HG03025 (cell line): Measurements from ENCODE around the gene SYF2.
"Not testable (repeated sequence)": the region's sequence is repeated elsewhere in the genome, so short reads cannot be mapped to it uniquely, and the experiment has no call there.

Source experiments
- ATAC-seq: cut with Tn5 transposase; IDR thresholded peaks from one replicate; pipeline ENCODE4 v1.9.1; 2021; ENCODE audit warnings: mild to moderate bottlenecking, moderate library complexity; ENCODE audit not compliant: unreplicated experiment, low FRiP score

The SYF2 gene

DNA sequence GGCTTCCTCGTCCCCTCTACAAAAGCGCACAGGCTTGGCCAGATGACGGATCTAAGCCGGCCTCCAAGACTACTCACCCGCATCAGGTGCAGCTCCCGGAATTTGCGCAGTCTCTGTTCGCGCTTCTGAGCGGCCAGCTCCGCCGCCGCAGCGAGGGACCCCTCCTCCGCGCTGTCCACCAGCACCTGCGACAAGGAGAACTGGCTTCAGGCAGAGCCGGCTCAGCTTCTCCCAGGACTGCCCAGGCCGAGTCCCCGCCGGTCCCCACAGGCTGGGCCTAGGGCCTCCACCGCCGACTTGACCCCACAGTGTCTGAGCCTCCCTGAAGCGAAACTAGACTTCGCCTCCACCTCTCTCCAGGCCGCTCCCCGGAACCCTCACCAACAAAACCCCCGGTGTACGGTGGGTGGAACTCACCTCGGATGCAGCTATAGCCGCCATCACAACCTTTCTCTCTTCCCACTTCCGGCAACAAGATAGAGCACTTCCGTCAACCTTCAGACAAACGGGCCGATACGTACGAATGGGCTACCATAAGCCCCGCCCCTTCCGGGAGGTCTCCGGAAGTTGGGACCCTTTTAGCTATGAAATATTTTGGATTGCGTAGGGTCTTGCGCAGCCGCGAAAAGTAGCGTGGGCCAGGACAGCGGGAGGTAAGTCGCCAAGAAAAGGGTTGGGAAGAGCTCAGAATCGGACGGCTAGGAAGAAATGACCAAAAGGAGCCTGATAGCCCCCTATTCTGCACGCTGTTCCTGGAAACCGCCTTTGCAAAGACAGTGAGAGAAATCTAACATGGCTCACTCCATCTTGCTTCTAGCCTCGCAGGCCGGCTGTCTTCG lies at the start of gene SYF2:
TSS of gene SYF2 (minus strand) at position 476 of the 839 bp plus-strand sequence. CDS start at position 441, 35 bp downstream.
- peak; percentile 72 for ATAC-seq

DNA sequence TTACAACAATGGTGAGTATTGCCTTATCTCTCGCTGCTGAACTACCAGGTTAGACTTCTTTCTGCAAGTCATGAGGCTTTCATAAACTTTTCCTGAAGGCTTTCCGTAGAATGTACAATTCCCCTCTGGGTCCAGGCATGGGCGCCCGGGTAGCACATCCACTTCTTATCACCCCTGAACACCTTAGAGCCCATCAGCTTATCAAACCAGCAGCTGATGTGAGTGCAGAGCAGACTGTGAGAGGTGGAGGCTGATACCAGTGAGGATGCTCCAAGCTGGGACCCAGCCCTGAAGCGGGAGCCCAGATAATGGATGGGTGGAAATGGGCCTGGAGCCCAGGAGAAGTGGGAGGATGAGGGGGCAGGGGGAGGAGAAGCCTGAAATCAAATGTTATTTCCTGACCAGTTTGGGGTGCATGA lies 47.4 kb upstream of the SYF2 start:
- not testable (repeated sequence) for ATAC-seq

DNA sequence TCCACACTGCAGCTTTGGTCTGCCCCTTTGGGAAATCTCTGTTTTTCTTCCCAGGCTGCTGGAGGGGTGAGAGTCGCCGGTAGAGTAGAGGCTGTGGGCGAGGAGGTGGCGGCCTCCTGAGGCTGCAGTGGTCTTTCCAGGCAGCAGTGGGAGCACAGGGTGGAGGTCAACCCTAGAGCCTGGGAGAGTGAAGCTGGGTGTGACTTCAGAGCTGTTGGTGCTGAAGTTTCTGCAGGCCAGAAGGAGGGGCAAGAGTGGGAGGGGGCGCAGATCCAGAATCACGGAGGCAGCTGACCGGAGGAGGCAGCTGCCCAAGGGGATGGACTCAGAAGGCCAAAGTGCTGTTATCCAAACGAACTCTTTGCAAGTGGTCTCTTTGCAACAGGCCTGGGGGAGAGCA lies 46.5 kb upstream of the SYF2 start:
- not testable (repeated sequence) for ATAC-seq

DNA sequence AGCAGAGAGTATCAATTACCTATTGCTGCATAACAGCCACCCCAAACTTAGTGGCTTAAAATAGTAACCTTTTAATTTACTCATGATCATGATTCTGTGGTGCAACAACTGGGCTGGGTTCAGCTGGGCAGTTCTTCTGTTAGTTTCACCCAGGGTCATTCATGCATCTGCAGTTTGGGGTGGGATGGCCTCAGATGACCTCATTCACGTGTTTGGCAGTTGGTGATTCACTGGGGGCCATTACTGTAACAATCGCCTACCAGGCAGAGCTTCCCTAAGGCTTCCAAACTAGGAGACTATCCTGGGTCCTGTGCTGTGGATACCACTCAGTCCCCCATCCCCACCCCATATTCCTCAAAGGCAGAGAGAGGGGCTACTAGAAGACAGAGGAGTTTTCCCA lies 46.1 kb upstream of the SYF2 start:
- not testable (repeated sequence) for ATAC-seq

DNA sequence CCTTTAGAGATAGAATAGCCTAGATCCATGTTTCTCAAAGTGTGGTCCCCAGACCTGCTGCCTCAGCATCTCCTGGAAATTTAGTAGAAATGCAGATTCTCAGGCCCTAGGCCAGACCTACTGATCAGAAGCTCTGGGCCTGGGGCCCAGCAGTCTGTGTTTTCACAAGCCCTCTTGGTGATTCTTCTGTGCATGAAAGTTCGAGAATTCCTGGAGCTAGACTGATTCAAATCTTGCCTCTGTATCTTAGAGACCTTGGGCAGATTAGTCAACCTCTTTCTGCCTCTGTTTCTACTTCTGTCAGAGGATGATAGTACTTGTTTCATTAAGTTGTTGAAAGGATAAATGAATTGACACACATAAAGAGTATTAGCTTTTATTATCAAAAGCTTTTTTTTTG lies 45.0 kb upstream of the SYF2 start:
- not testable (repeated sequence) for ATAC-seq

DNA sequence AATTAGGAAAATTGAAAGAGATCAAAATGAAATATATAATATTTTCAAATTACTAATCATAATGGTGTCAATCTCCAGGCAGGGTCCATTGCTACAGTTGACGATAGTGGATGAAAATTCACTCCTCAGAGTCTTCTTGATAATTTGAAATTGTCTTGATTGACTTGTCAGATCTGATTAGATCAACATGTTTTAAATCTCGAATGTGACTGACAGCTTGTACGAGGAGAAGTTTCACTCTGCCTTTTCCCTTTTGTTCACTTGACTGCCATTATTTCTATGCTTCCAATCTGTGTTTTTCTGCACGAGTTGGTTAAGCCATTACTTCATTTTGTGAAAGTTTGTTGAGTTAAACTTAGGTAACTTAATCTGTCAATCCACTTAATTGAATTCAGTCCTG lies 43.3 kb upstream of the SYF2 start:
- ATAC-seq: not testable (repeated sequence)

DNA sequence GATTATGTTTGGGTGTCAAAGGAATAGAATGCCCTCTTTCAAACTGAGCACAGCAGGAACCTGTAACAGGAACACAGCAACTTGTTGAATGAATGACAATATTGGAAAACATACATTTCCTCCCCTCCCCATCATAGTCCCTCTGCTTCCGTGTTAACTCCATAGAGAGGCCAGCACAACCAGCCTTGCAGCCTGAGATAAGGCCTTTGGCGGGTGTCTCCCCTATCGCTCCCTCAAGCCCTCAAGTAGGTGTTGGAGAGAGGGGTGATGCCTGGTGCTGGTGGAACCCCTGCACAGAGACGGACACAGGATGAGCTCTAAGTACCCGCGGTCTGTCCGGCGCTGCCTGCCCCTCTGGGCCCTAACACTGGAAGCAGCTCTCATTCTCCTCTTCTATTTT lies 39.9 kb upstream of the SYF2 start, which contains the start of gene RHD:
TSS of gene RHD (plus strand) at position 272 of the 400 bp plus-strand sequence. CDS start at position 311, 39 bp downstream.
- ATAC-seq: not testable (repeated sequence)

DNA sequence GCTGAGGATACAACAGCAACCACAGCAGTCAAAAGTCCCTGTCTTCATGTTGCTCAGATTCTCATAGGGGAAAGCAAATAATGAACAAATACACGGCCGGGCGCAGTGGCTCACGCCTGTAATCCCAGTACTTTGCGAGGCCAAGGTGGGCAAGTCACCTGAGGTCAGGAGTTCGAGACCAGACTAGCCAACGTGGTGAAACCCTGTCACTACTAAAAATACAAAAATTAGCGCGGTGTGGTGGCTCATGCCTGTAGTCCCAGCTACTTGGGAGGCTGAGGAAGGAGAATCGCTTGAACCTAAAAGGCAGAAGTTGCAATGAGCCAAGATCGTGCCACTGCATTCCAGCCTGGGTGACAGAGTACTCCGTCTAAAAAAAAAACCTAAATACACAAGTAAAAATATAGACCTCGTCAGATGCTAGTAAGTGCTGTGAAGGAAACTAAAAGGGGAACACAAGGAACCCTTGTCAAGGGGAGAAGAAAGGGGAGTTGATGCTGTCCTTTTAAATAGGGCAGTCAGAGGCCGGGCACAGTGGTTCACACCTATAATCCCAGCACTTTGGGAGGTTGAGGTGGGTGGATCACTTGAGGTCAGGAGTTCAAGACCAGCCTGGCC lies 36.0 kb upstream of the SYF2 start:
- peak; percentile 9 for ATAC-seq

DNA sequence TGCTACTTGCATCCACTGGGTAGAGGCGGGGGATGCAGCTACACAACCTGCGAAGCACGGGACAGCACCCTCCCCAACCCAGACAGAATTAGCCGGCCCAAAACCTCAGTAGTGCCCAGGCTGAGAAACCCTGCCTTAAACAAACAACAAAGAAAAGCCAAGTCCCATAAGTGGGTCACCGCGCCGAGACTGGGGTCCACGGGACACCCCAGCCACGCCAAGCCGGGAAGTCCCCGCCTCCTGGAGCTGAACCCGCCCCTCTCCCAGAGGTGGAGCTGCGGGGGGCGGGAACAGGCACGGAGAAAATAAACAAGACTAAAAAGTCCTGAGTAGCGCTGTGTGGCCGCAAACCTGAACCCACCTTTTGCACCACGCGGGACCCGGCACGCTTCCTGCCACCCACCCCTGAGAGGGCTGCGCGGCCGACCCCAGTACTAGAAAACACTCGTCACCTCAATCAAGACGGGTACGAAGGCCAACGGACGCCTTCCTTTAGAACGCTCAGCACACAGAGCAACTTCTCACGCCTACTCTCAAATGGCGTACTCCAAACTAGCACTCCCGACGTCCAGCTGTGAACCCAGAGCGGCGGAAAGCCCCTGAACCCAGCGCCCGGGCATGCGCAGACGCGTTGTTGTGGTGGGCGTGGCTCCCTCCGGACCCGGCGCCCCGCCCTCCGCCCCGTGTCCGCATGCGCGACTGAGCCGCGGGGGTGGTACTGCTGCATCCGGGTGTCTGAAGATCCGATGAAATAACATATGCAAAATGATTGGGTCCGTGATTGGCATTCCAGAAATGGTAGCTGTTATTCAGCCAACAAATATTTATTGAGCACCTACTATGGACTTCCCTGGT lies 35.2 kb upstream of the SYF2 start:
- peak; percentile 77 for ATAC-seq

DNA sequence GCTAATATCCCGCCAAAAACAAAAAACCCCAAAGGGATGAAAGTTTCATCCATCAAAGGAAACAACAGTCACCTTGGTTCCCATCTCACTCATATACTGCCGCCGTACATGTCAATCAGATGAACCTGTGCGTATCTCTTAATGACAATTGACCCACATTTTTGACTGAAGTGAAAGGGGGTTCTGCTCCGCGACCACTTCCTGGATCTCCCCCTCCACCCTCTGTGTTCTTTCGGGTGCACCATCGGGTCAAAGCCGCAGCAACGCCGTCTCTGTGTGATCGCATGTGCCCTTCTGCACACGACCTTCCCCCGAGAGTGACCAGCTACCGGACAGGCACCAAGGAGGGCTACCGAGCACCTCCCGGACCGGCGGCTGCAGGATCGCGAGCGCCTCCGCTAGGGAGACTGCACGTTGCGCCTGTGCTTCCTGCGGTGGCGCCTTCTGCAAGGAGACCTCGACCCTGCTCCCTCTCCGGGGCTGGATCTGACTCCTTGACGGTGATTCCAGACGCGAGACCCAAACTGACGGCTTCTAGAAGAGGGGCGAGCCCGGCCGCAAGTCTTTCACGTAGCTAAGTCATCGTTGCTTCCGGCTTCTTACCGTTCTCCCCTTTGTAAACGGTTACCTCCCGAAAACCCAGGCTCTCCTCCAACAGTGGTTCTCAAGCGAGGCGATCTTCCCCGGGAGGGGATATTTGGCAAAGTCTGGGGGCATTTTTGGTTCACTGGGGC lies 34.4 kb upstream of the SYF2 start:
- not testable (repeated sequence) for ATAC-seq

DNA sequence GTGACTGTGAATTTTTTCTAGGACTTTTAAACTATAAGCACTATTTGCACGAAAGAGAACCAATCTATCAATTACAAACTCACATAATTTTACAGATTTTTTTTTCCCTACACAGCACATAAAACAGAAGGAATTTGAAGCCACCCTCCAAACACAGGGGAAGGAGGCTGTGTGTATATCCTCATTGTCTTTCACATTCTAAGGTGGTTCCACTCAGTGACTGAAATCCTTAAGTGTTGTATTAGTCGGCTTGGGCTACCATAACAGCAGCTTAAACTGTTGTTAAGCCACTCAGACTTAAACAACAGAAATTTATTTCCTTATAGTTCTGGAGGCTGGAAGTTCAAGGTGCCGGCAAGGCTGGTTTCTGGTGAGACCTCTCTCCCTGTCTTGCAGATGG lies 28.0 kb upstream of the SYF2 start:
- not testable (repeated sequence) for ATAC-seq

DNA sequence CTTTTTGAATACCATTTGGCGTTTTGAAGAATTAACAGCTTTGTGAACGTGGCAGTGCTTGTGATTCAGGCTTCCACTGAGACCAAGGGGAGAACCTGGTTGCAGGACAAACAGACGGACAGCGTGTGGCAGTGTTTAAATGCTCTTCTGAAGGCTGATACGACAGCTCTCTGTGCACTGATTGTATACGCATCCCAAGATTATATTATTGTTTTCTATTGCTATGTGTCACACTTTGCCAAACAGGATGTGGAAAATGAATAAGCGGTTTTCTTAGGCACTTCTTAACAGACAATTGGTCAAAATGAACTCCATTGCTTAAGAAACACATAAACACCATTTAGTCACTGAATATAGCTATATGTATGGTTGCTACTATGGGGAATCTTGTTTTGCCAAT lies 27.5 kb upstream of the SYF2 start:
- not testable (repeated sequence) for ATAC-seq

DNA sequence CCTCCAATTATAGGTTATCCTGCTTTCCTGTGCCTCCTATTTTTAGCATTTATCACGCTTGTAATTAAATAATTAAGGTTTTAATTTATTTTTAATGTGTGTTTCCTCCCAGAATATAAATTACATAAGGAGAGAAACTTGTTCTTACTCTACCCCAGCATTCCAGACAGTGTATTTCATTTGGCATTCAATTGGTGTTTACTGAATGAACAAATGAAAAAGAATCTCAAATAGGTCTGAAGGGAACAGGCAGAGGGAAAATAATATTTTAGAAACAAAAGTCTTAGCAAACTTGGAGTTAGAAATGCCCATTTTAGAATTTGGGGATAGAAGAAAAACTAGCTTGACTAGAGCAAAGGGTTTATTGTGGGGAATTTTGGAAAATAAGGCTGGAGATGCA lies 24.9 kb upstream of the SYF2 start:
- ATAC-seq: no peak

DNA sequence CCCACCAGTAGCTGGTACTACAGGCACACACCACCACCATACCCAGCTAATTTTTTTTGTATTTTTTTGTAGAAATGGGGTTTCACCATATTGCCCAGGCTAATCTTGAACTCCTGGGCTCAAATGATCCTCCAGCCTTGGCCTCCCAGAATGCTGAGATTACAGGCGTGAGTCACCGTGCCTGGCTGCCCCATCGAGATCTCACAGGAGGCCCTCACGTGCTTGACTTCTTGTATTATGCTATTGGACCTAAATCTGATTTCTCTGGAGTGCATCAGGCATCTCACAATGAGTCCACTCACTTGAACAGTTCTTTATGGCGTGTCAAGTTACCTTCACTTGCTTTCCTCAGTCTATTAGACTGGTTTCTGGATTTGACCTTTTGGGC lies 24.3 kb upstream of the SYF2 start:
- no peak for ATAC-seq

DNA sequence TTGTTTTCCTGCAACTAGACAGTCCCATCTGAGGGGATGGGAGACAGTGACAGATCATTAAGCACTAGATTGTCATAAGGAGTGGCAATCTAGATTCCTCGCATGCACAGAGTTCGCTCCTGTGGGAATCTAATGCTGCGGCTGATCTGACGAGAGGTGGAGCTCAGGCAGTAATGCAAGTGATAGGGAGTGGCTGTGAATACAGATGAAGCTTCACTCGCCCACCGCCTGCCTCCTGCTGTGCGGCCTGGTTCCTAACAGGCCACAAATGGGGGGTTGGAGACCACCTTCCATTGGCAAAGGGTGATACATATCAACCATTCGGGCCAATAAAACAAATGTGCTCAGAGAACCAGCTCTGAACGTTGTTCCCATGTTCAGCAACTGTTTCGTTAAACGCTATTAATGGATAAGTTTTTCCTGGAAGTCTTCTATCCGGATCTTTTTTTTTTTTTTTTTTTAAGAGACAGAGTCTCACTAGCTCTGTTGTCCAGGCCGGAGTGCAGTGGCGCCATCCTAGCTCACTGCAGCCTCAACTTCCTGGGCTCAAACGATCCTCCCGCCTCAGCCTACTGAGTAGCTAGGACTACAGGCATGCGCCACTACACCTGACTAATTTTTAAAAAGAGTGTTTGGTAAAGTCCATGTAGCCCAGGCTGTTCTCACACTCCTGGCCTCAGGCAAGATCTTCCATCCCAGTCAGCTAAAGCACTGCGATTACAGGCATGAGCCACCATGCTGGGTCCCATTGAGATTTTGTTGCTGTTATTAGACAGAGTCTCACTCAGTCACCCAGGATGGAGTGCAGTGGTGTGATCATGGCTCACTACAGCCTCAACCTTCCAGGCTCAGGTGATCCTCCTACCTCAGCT lies 23.6 kb upstream of the SYF2 start:
- ATAC-seq: no peak

DNA sequence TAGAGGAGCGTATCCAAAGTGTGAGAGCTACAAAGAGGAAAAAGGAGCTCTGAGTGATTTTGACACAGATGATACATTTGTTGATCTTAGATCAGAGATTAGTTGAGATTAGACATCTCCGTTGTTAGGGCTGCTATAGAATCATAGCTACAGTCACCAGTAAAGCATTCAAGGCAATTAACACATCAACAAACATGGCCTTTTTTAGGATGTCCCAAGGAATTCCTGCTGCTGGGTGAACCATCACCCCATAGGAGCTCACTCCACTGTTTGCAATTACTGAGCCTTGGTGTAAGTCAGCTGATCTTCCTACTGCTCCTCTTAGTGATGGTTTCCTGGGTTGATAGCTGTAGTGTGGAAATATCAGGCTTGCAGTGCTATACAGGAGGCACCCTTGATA lies 21.6 kb upstream of the SYF2 start:
- no peak for ATAC-seq

DNA sequence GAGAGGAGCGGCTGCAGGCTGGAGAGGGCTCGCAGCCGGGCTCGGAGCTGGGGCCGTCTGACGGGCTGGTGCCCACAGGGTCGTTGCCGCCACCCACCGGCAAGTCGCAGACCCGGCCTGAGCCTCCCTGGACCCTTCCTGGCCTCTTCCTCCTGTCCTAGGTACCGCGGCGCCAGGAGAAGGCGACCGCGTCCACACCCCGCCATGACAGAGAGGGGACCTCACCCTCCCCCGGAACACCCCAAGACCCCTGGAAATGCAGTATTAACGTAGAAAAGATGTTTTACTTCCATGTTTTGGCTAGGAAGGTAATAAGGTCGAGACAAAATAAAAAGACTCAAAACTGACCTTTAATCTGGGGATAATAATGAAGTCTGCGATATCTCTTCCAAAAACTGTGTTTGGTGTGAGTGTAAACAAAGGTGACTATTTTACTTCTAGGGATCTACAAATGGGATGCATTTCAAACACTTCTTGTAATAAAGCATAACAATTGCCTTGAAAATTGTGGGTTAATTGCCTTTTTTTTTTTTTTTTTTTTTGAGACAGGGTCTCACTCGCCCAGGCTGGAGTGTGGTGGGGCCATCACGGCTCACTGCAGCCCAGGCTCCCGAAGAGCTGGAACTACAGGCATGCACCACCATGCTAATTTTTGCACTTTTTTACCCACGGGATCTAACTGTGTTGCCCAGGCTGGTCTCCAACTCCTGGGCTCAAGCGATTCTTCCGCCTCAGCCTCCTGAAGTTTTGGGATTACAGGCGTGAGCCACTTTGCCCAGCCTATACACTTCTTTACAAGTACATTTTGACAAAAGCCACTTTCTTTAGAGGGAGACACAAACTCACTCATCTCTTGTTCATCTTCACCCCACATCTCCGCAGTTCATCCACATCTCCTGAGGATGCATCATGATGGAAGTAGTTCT lies 15.8 kb upstream of the SYF2 start:
- ATAC-seq: no peak
